NCI-H187 (cell line): ENCODE data around the gene PCDHB8.
"Not testable (repeated sequence)": the region's sequence is repeated elsewhere in the genome, so short reads cannot be mapped to it uniquely, and the experiment has no call there.

Experiments used
- DNase-seq, 2 experiments: peaks; one replicate each; lab custom pipeline; 2025; lab: John Stamatoyannopoulos, UW

PCDHB8 gene

GRCh38 chr5:141177577-141178191 lies at the start of gene PCDHB8:
Gene PCDHB8, plus strand, starts transcription at chr5:141177790. Its CDS starts 245 bp downstream, at chr5:141178035.
- DNase-seq, result not testable (repeated sequence)

- no peak for DNase-seq
Observed at GRCh38 chr5:141135030-141135717, 42.4 kb upstream of the PCDHB8 start, which contains the start of gene PCDHB5. Gene PCDHB5, plus strand, starts transcription at chr5:141135206. Its CDS starts 229 bp downstream, at chr5:141135435.

- DNase-seq, result no peak
Observed at GRCh38 chr5:141135718-141136266, 41.8 kb upstream of the PCDHB8 start.

GRCh38 chr5:141137346-141137745 lies 40.2 kb upstream of the PCDHB8 start:
- DNase-seq, result not testable (repeated sequence)

GRCh38 chr5:141149812-141150211 lies 27.8 kb upstream of the PCDHB8 start, which contains the start of gene PCDHB6:
Gene PCDHB6, plus strand, starts transcription at chr5:141150057. Its CDS starts 201 bp downstream, at chr5:141150258.
- no peak for DNase-seq

GRCh38 chr5:141150224-141150992 lies 27.2 kb upstream of the PCDHB8 start:
- no peak for DNase-seq

- no peak for DNase-seq
Observed at GRCh38 chr5:141150993-141151325, 26.6 kb upstream of the PCDHB8 start.

- not testable (repeated sequence) for DNase-seq
Observed at GRCh38 chr5:141151632-141152031, 26.0 kb upstream of the PCDHB8 start.

GRCh38 chr5:141152096-141152495 lies 25.5 kb upstream of the PCDHB8 start:
- DNase-seq, result not testable (repeated sequence)

- DNase-seq, result peak in 1 of 2 experiments; percentile 49
Observed at GRCh38 chr5:141155540-141156374, 21.8 kb upstream of the PCDHB8 start.

GRCh38 chr5:141157356-141157755 lies 20.2 kb upstream of the PCDHB8 start:
- not testable (repeated sequence) for DNase-seq

GRCh38 chr5:141157901-141158300 lies 19.7 kb upstream of the PCDHB8 start:
- DNase-seq, result not testable (repeated sequence)

GRCh38 chr5:141172381-141173204 lies 5.0 kb upstream of the PCDHB8 start, which contains the start of gene PCDHB7:
Gene PCDHB7, plus strand, starts transcription at chr5:141172644. Its CDS starts 192 bp downstream, at chr5:141172836.
- no peak for DNase-seq

- not testable (repeated sequence) for DNase-seq
Observed at GRCh38 chr5:141174291-141175104, 3.1 kb upstream of the PCDHB8 start.

- no peak for DNase-seq
Observed at GRCh38 chr5:141175933-141176332, 1.7 kb upstream of the PCDHB8 start.

- not testable (repeated sequence) for DNase-seq
Observed at GRCh38 chr5:141179371-141179770, 1.8 kb downstream of the PCDHB8 start.

GRCh38 chr5:141179876-141180275 lies 2.3 kb downstream of the PCDHB8 start:
- not testable (repeated sequence) for DNase-seq

- DNase-seq, result no peak
Observed at GRCh38 chr5:141180313-141180712, 2.7 kb downstream of the PCDHB8 start.

- no peak for DNase-seq
Observed at GRCh38 chr5:141182248-141182647, 4.7 kb downstream of the PCDHB8 start, which contains the start of gene PCDHB16. Gene PCDHB16, plus strand, starts transcription at chr5:141182387. Its CDS starts 173 bp downstream, at chr5:141182560.
